ENCODE data around the gene RAP1GDS1.

DNA sequence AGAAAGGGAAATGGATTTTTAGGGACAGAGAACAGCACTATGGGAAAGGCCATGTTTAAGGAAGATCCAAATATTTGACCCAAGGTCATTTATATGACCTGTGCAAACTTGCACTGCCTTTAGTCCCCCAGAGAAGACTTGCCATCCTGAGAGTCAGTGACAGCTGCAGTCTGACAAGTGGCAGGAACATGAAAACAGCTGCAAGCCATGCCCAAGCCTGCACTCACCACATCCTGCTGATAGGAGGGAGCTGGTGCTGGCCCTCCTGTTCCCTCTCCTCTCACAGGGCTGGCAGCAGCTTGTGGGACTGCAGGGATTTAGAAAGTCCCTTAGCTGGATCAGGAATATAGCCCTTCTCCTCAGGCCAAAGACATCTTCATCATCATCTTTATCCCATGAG lies 187.7 kb downstream of the RAP1GDS1 start:
- TF ChIP-seq CTCF (conservative IDR thresholded peaks at IDR 0.05; ENCODE audit: low read depth, low read length) = no peak
- TF ChIP-seq EZH2phosphoT487 (IDR thresholded peaks at IDR 0.05; ENCODE audit: borderline replicate concordance, low read length) = no peak
